Thyroid gland (tissue), 4 donors: ENCODE results near the gene FAM114A1. TPM values are rescaled to one million over a fixed set of nuclear protein-coding genes. Genes with fewer than 3 reads are reported as not detected.
A peak's percentile ranks its signal among the peaks of the same experiment; 100 is the strongest.

ENCODE experiments used
- DNase-seq, 2 donors: peaks; one replicate each; pipeline ENCODE4 v3.0.0-alpha.2; 2019
- H3K27ac ChIP-seq, 3 donors: fragments of 200-600 bp; sonication (generic); 1 replicate in 2 of 3; 2 replicates in 1 of 3; pipeline ENCODE4 v1.5.1; 2016 to 2019; ENCODE audit warnings: mild to moderate bottlenecking in 1 of 3, moderate library complexity in 1 of 3
- H3K27me3 ChIP-seq: fragments of 200-600 bp; sonication (generic); one replicate; pipeline ENCODE4 v1.5.1; 2019
- H3K36me3 ChIP-seq, 2 donors: fragments of 200-600 bp; sonication (generic); one replicate each; pipeline ENCODE4 v1.5.1; 2016 to 2019
- H3K4me1 ChIP-seq, 2 donors: fragments of 200-600 bp; sonication (generic); one replicate each; pipeline ENCODE4 v1.5.1; 2017 to 2019
- H3K4me3 ChIP-seq, 3 donors: fragments of 200-600 bp; sonication (generic); replicated peaks in 1 of 3; 1 replicate in 2 of 3; 2 replicates in 1 of 3; pipeline ENCODE4 v1.5.1; 2016; ENCODE audit warnings: mild to moderate bottlenecking in 1 of 3
- H3K9me3 ChIP-seq: fragments of 200-600 bp; sonication (generic); one replicate; pipeline ENCODE4 v1.5.1; 2017
- POLR2A ChIP-seq, 2 donors: fragments of 450-650 bp; IDR thresholded peaks; one replicate each; pipeline ENCODE4 v1.6.1; 2017; ENCODE audit warnings: antibody characterized with exemption in 2 of 2, mild to moderate bottlenecking in 2 of 2, moderate library complexity in 1 of 2
- WGBS, 2 donors: methylation state at CpG; one replicate each; pipeline ENCODE4 v1.1.5; 2017; 5-methylcytosine and 5-hydroxymethylcytosine counted together
- intact Hi-C: fragments of 100-400 bp; cut with DNase I; formaldehyde crosslinking; loops from one replicate; pipeline ENCODE4 v1.15.1; 2023
- microRNA counts, 2 donors: library from miRNA; unstranded; fragments of <30 nt; microRNA quantifications; one replicate each; lab custom pipeline; 2016 to 2017
- microRNA-seq: library from miRNA; unstranded; fragments of <30 nt; microRNA quantifications from one replicate; pipeline ENCODE4, GENCODE V29; 2016
- small RNA-seq: library from RNA; depleted of rRNA; stranded (forward); fragments of <200 nt; gene quantifications from one replicate; pipeline ENCODE3, GENCODE V24; 2016
- total RNA-seq, 4 donors: library from RNA; depleted of rRNA; stranded (reverse); fragments of >200 nt; gene quantifications; one replicate each; pipeline ENCODE4 v1.2.3, GENCODE V29; 2016
- TF ChIP-seq, protein P1 (sequence below), 6 experiments: fragments of 200-600 bp in 3 of 6; fragments of 450-650 bp in 3 of 6; sonication (generic) in 3 of 6; IDR thresholded peaks; one replicate each; pipeline ENCODE4 v1.5.1; 2016 to 2019; ENCODE audit warnings: antibody characterized with exemption in 6 of 6, mild to moderate bottlenecking in 2 of 6, inconsistent platforms in 1 of 6, moderate library complexity in 1 of 6

Gene FAM114A1
- total RNA-seq, 4 donors from 2014 or later, result 80.1 to 144 (median 110) TPM

- intact Hi-C loops, result no loop called here
- H3K36me3 ChIP-seq, result no peaks in the 10 kb centered on the region
- WGBS, 2 donors, result 91 to 94% methylated on average over 6 of the region's 6 CpGs
- H3K27me3 ChIP-seq, result no peaks in the 10 kb centered on the region
- DNase-seq, result no peak
- peaks cover 0 to 5% of the 10 kb centered on the region in 2 donors for H3K4me1 ChIP-seq
- no peak overlapping the region for H3K4me3 ChIP-seq
- no peak overlapping the region for H3K27ac ChIP-seq
- H3K9me3 ChIP-seq, result no peaks in the 10 kb centered on the region
- no peak for TF ChIP-seq POLR2A (IDR thresholded peaks at IDR 0.05)
- TF ChIP-seq, protein P1, sequence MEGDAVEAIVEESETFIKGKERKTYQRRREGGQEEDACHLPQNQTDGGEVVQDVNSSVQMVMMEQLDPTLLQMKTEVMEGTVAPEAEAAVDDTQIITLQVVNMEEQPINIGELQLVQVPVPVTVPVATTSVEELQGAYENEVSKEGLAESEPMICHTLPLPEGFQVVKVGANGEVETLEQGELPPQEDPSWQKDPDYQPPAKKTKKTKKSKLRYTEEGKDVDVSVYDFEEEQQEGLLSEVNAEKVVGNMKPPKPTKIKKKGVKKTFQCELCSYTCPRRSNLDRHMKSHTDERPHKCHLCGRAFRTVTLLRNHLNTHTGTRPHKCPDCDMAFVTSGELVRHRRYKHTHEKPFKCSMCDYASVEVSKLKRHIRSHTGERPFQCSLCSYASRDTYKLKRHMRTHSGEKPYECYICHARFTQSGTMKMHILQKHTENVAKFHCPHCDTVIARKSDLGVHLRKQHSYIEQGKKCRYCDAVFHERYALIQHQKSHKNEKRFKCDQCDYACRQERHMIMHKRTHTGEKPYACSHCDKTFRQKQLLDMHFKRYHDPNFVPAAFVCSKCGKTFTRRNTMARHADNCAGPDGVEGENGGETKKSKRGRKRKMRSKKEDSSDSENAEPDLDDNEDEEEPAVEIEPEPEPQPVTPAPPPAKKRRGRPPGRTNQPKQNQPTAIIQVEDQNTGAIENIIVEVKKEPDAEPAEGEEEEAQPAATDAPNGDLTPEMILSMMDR (IDR thresholded peaks at IDR 0.05), result no peak
Measured at GRCh38 chr4:38989487-38989886, 121.9 kb downstream of the FAM114A1 start.

DNA sequence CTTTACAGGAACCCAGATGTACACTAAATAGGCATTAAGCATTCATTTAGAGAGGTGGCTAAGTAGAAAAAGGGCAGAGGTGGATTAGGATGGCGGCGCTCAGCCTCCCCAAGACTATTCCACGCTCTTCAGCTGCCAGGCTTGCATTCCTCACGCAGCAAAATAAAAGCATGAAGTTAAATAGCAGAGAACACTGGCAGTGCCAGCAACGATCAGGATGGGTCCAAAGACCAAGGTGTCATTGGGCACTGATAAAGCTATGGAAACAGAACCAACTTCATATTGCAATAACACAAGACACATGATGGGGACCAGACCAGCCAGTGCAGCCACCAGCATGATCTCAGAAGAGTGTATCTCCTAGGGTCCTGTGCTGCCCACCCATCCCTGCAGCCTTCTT is 122.6 kb downstream of the FAM114A1 start:
- intact Hi-C loops, result no loop called here
- no peak overlapping the region for H3K27ac ChIP-seq
- no peak for DNase-seq
- H3K9me3 ChIP-seq, result no peaks in the 10 kb centered on the region
- TF ChIP-seq, protein P1 (IDR thresholded peaks at IDR 0.05), result no peak
- TF ChIP-seq POLR2A (IDR thresholded peaks at IDR 0.05), result no peak
- no peaks in the 10 kb centered on the region for H3K36me3 ChIP-seq
- 88 to 93% methylated on average over 5 of the region's 5 CpGs for WGBS, 2 donors
- no peaks in the 10 kb centered on the region for H3K27me3 ChIP-seq
- H3K4me3 ChIP-seq, result no peak overlapping the region
- H3K4me1 ChIP-seq, result peaks cover 0 to 5% of the 10 kb centered on the region in 2 donors

DNA sequence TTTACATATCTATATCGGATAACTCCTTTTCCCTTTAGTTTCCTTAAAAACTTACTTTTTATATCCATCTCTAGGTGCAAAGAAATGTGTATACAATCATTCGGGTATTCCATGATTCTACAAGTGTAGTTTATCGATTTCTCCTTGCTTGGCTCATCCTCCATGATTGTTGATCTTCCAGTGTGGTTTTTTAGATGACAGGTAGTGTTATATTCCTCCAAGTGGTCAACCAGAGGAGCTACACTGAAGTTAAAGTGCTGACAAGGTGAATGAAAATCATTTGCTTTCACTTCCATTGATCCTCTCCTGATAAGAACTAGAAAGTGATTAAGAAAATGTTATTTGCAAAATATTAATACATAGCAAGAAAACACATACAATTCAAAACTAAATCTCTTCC is 126.1 kb downstream of the FAM114A1 start:
- Histone ChIP-seq H3K9me3 (no peaks in the 10 kb centered on the region), H3K27me3 (no peaks in the 10 kb centered on the region), H3K4me1 (no peaks in the 10 kb centered on the region), H3K4me3 (no peak overlapping the region), H3K27ac (no peak overlapping the region), H3K36me3 (no peaks in the 10 kb centered on the region)
- intact Hi-C loops, result no loop called here
- no peak for DNase-seq
- TF ChIP-seq, protein P1 (IDR thresholded peaks at IDR 0.05), result no peak
- WGBS, 2 donors, result 93 to 95% methylated on average over 3 of the region's 3 CpGs

- no peaks in the 10 kb centered on the region for H3K4me1 ChIP-seq
- H3K4me3 ChIP-seq, result no peak overlapping the region
- intact Hi-C loops, result no loop called here
- DNase-seq, result no peak
- WGBS, 2 donors, result 92 to 95% methylated on average over 4 of the region's 4 CpGs
- H3K9me3 ChIP-seq, result no peaks in the 10 kb centered on the region
- H3K36me3 ChIP-seq, result no peaks in the 10 kb centered on the region
- TF ChIP-seq POLR2A (IDR thresholded peaks at IDR 0.05), result no peak
- TF ChIP-seq, protein P1 (IDR thresholded peaks at IDR 0.05), result no peak
- H3K27me3 ChIP-seq, result no peaks in the 10 kb centered on the region
- no peak overlapping the region for H3K27ac ChIP-seq
Measured at GRCh38 chr4:38994135-38994534, 126.5 kb downstream of the FAM114A1 start.

MicroRNAs encoded within 50 kb of the gene (microRNA counts, 767-probe panel; counts per million panel counts)
- microRNA hsa-miR-574-3p (lab: Ali Mortazavi, UCI) (2,582 to 4,678 counts per million in 2 donors), microRNA hsa-miR-574-5p (lab: Ali Mortazavi, UCI) (2,992 to 3,859 counts per million in 2 donors)

Small RNAs within 50 kb of the gene (microRNA-seq; reads per million reads assigned to microRNA genes)
- gene MIR574, result 478 reads per million, percentile 70 among the genes with 10 or more reads in this experiment

Small RNAs within 50 kb of the gene (small RNA-seq; reads per million reads assigned to genes)
- gene MIR574, result 3.4 reads per million, percentile 77 among the genes with 10 or more reads in this experiment

Other genes starting within 250 kb of the FAM114A1 start
- gene KLF3, start 203.6 kb upstream of the FAM114A1 start, total RNA-seq, result 10 to 100 TPM; 60.4 to 71.2 (median 64.8) TPM
- gene TLR10, start 84.8 kb upstream of the FAM114A1 start, total RNA-seq, result under 1 TPM in 2 of 4 donors, not detected in 2; 0.10 to 0.83 TPM
- 10 to 100 TPM in 1 of 4 donors, 1 to 10 TPM in 3; 4.0 to 12.8 (median 7.5) TPM for gene TLR1, start 63.0 kb upstream of the FAM114A1 start, total RNA-seq
- 1 to 10 TPM; 1.4 to 3.0 (median 1.8) TPM for gene TLR6, start 11.0 kb upstream of the FAM114A1 start, total RNA-seq
- gene TMEM156, start 164.6 kb downstream of the FAM114A1 start, total RNA-seq, result under 1 TPM in 1 of 4 donors, not detected in 3; 0.33 TPM
- 10 to 100 TPM; 19.7 to 27.3 (median 24.7) TPM for gene KLHL5, start 194.4 kb downstream of the FAM114A1 start, total RNA-seq